ENCODE data around the gene TRIM66. TPM values are rescaled to one million over a fixed set of nuclear protein-coding genes. Genes with fewer than 3 reads are reported as not detected.

TRIM66 gene, protein sequence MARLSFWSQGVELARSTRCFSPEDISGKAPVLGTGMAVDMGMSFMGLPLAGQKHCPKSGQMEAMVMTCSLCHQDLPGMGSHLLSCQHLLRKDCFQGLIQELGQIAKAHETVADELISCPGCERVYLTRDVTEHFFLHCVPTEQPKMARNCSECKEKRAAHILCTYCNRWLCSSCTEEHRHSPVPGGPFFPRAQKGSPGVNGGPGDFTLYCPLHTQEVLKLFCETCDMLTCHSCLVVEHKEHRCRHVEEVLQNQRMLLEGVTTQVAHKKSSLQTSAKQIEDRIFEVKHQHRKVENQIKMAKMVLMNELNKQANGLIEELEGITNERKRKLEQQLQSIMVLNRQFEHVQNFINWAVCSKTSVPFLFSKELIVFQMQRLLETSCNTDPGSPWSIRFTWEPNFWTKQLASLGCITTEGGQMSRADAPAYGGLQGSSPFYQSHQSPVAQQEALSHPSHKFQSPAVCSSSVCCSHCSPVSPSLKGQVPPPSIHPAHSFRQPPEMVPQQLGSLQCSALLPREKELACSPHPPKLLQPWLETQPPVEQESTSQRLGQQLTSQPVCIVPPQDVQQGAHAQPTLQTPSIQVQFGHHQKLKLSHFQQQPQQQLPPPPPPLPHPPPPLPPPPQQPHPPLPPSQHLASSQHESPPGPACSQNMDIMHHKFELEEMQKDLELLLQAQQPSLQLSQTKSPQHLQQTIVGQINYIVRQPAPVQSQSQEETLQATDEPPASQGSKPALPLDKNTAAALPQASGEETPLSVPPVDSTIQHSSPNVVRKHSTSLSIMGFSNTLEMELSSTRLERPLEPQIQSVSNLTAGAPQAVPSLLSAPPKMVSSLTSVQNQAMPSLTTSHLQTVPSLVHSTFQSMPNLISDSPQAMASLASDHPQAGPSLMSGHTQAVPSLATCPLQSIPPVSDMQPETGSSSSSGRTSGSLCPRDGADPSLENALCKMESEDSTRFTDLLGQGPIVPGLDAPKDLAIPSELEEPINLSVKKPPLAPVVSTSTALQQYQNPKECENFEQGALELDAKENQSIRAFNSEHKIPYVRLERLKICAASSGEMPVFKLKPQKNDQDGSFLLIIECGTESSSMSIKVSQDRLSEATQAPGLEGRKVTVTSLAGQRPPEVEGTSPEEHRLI (N-terminal part only)
- 10 to 100 TPM in 1 of 2 donors, 1 to 10 TPM in 1; 9.9 to 12.5 TPM for total RNA-seq
- long read RNA-seq, partial matches to known transcripts = 1 of 3 reads
- long read RNA-seq, other reads (novel, unspliced or antisense) = 2 of 3 reads

DNA sequence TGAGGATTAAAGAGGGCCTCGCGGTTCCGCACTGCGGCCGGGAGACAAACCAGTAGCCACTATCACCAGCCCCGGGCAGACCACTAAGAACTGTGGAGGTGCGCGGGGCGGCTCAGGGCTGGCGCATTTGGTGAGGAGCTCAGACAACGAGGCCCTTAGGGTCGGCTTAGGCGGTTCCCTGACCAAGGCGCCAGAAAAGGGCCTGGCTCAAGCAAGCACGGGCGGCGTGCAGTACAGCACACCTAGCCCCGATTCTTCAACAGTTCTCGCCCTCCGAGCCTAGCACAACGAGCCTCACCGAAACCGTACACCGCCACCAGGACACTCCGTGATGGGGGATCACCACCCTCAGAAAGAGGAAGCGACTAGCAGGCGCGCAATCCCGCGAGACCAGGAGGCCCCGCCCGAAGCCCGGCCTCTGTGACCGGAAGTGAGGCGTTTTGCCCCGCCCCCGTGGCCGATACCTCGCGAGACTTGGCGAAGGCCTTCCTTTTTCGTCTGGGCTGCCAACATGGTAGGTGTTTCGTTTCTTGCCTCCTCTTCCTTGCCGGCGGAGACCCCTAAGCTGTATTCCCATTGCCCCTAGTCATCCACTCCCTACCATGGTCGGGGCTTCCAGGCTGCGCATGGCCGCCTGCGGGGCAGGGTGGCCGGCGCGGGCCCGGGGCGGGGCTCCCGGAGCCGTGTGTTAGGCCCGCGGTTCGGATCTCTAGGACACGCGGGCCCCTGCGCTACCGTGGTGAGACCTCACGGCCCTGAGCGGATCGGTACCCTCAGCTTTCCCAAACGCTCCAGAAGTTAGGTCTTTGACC lies at the start of gene TRIM66, which contains the start of gene RPL27A:
Gene TRIM66, minus strand, starts transcription at position 363 of the 812 bp plus-strand sequence. CDS start 10,391 bp downstream, outside the sequence.
Gene RPL27A, plus strand, starts transcription at position 490 of the 812 bp plus-strand sequence. Its CDS starts 22 bp downstream, at position 512.
- intact Hi-C loops (cut with DNase I, micrococcal nuclease) = loop anchor here in 1 of 2 donors (5.0 to 10.0 kb wide), 2 partner anchors 125 to 232 kb away; partner anchors contain the start of gene AKIP1
- peak; percentile 98 to 100 for DNase-seq
- ATAC-seq = peak; percentile 96

- no peak for DNase-seq
- ATAC-seq = no peak
- intact Hi-C loops (cut with DNase I, micrococcal nuclease) = no loop called here
These were observed 49.3 kb upstream of the TRIM66 start for GRCh38 chr11:8731647-8732323.

GRCh38 chr11:8730697-8731020 lies 48.2 kb upstream of the TRIM66 start:
- no peak for ATAC-seq
- intact Hi-C loops (cut with DNase I, micrococcal nuclease) = no loop called here
- no peak for DNase-seq

DNA sequence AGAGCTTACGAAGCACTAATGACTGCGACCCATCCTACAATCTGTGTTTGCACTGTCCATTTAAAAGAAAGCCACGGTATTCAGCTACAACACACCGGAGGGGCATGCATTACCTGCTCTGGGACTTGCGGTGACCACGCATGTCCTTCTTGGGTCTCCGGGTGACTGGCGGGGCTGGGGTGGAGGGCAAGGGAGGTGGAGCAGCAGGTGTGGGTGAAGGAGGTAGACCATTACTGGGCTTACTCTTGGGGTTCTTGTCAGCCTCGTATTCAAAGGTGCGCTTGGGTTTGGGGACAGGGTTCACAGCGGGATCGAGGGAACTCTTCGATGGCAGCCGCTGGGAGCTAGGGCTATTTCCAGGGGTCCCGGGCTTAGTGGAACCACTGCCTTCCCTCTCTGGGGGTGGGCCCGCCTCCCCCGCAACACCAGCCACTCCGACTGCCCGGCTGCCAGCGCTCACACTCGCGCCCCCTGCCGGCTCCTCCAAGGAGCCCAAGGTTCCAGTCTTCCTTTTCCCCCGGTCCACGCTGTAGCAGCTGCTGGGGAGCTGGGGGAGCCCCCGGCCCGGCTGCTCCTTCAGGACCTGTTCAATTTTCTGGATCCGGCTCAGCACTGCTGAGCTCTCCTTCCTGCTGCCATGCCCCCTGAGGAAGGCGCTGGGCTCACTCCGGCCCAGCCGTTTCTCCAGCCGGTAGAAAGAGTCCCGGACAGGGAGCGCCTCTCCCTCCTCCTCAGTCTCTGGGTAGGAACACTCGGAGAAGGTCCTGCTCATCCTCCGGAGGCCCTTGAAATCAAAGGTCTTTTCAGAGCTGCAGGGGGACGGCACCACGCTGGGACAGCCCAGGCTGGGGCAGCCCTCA lies 47.6 kb upstream of the TRIM66 start:
- intact Hi-C loops (cut with DNase I, micrococcal nuclease) = no loop called here
- ATAC-seq (no peak), DNase-seq (no peak)

GRCh38 chr11:8729067-8729466 lies 46.6 kb upstream of the TRIM66 start:
- no peak for DNase-seq
- no peak for ATAC-seq
- intact Hi-C loops (cut with DNase I, micrococcal nuclease) = no loop called here

DNA sequence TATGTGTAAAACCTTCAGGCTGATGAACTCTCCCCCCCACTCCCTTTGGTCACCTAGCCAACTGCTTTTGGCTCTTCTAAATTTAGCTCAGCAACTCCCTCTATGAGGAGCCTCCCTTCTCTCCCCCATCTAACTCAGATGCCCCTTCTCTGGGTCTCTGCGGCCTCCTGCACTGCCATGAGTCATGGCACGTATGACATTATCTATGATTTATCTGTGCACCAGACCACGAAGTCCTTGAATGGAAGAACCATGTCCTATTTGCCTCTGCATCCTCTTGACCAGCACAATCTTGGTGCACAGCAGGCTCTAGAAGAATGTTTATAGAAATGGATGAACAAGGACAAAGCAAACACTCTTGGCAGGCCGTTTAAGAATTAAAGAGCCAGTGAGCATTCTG lies 46.1 kb upstream of the TRIM66 start:
- ATAC-seq (no peak), DNase-seq (no peak)
- intact Hi-C loops (cut with DNase I, micrococcal nuclease) = no loop called here

- no peak for ATAC-seq
- intact Hi-C loops (cut with DNase I, micrococcal nuclease) = no loop called here
- no peak for DNase-seq
These were observed 43.9 kb upstream of the TRIM66 start for GRCh38 chr11:8726395-8726794.

DNA sequence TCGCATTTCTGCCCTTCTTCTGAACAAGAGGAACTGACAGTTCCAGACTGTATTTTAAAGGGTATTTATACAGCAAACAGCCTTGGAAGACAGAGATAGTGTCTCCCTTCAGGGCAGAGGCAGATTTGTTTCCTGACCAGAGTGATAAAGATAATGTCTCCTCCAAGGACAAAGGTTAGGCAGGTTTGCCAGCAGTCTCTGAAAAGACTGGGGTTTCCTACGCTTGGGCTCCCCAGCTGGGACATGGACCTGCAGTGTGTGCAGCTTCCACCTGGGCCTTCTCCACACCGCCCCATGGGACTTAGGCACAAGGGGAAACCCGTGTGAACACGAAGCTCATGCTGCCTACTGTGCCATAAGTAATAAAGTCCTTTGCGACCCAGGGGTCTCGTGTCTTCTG lies 42.2 kb upstream of the TRIM66 start:
- DNase-seq (no peak), ATAC-seq (peak; percentile 31)
- intact Hi-C loops (cut with DNase I, micrococcal nuclease) = no loop called here

DNA sequence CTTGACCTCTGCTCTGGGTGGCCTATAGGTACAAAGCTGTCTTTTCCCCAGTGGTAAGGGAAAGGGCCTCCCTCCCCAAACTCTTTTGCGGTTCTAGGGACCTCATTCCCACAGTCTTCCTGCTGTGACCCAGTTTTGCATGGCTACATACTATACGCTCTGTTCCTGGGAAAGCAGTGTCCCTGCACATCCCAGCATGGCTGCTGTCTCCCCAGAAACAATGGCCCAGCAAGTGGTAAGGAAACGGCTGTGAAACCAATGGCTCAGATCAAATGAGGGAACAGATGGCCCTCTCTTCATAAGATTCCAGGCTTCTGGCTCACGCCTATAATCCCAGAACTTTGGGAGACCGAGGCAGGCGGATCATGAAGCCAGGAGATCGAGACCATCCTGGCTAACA lies 41.2 kb upstream of the TRIM66 start:
- ATAC-seq = no peak
- intact Hi-C loops (cut with DNase I, micrococcal nuclease) = no loop called here
- DNase-seq = no peak

GRCh38 chr11:8722809-8723208 lies 40.3 kb upstream of the TRIM66 start:
- DNase-seq (no peak), ATAC-seq (no peak)
- intact Hi-C loops (cut with DNase I, micrococcal nuclease) = no loop called here

DNA sequence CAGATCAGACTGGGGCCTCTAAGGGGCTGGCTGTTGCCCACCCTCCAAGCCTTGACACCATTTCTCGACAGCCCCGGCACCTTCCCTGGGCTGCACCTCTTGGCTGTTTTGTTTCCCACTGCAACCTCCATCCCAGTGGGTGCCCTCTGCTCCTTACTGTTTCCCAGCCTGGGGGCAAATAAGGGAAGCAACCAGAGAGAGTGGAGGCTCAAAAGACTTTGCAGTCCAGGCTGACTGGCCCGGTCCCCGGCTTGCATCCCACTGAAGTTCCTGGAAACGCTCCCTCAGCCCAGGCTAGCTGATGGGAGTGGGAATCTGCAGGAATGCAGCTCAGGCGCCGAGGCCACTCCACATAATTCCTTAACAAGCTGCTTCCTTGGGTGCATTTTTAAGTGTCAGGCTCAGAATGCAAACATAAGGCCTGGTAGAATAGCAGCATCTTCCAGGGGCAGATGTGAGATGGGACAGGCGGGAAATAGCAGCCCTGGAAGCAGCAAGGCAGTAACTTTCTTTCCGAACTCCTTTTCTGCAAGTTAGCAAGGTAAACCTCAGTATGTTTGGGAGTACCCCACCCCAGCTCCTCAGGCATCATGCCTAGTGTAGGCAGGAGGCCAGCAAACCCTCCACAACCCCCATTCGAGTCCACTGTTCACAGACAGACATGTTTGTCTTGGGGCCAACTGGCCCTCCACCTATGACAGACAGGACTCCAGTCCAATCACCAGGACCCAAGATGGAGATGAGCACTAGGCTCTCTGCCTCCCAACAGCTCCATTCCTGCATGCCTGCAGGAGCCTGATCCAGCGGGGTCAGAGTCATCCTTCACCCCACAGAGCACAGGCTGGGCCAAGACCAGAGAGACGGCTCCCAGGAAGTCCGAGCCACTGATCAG lies 39.4 kb upstream of the TRIM66 start:
- intact Hi-C loops (cut with DNase I, micrococcal nuclease) = no loop called here
- DNase-seq (peak in 1 of 2 donors; percentile 38), ATAC-seq (peak; percentile 14)

DNA sequence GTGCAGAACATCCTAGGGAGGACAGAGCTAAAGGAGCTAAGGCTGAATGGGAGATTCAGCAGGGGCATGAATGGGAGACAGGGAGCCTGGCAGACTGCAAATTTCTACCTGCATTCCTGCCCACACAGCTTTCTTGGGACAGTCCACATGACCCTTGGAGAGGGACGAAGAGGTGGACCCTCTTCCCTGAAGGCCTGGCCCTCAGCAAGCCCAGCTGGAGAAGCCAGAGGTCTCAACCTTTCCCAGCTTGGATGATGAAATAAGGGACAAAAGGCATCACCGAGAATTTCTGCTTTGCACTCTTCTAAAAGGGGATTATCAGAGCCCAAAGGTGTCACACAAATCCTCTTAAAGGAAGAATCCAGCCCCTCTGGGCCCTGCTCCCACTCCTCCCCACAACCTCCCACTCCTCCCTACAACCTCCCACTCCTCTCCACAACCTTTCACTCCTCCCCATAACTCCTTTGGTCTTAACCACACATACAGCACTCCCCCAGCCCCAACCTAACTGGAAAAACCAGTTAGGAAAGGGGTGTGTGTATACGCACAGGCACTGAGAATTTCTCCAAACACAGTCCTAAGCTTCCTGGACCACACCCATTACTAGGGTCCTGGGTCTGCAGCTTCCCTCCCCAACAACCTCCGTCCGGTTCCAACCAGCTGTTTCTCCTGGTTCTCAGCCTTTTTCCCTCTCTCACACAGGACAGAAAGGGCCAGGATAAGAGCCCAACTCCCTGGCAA lies 38.6 kb upstream of the TRIM66 start:
- intact Hi-C loops (cut with DNase I, micrococcal nuclease) = no loop called here
- DNase-seq (peak; percentile 45 to 71), ATAC-seq (peak; percentile 94)

DNA sequence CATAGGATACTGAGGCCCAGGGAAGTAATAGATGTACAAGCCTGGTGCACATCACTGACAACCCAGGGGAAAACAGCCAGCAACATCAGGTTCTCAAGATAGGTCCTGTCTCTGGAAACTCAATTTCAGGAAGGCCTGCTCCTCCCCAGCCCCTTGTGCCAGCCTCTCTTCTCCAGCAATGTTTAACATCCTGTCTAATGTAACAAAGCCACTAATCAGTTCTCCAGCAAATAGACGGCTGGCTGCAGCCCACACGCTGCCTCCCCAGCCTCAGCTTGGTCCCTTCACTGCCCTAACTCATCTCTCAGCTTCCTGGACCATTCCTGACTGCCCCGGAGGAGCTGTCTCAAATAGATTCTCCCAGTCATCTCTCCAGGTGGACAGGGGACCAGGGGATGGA lies 37.9 kb upstream of the TRIM66 start:
- DNase-seq (no peak), ATAC-seq (no peak)
- intact Hi-C loops (cut with DNase I, micrococcal nuclease) = no loop called here

GRCh38 chr11:8719721-8720120 lies 37.3 kb upstream of the TRIM66 start:
- DNase-seq (no peak), ATAC-seq (no peak)
- intact Hi-C loops (cut with DNase I, micrococcal nuclease) = no loop called here

DNA sequence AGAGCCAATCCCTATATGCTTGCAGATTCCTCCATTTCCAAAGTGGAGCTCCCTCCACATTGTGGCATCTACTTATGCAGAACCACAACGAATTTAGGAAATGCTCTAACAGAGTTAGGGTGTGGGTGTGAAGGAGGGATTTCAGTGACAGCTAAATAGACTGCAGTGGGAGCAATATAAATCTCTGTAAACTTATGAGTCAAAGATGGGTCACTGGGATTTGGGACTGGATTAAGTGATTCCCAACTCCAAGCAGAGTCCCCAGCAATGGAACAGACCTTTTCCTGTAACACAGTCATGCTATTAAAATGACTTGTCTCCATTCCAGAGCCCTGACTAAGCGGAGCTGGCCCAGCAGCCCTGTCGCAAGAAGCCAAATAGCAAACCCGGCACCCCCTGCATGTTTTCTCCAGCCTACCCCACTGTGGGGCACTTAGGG lies 36.8 kb upstream of the TRIM66 start:
- ATAC-seq (no peak), DNase-seq (no peak)
- intact Hi-C loops (cut with DNase I, micrococcal nuclease) = no loop called here

All from left colon (tissue), 2 donors.